BLaER1 (cell line): ENCODE data around the gene TOR2A.

Experiments
- H3K27ac ChIP-seq: shearing (Covaris generic); formaldehyde crosslinking; 2 replicates; pipeline ENCODE4 v1.8.1; 2022
- H3K27me3 ChIP-seq: shearing (Covaris generic); formaldehyde crosslinking; 2 replicates; pipeline ENCODE4 v1.8.1; 2022
- H3K36me3 ChIP-seq: shearing (Covaris generic); formaldehyde crosslinking; 2 replicates; pipeline ENCODE4 v1.8.1; 2022
- H3K4me1 ChIP-seq: shearing (Covaris generic); formaldehyde crosslinking; 2 replicates; pipeline ENCODE4 v1.8.1; 2022
- H3K4me2 ChIP-seq: shearing (Covaris generic); formaldehyde crosslinking; 2 replicates; pipeline ENCODE4 v1.8.1; 2022
- H3K4me3 ChIP-seq: shearing (Covaris generic); formaldehyde crosslinking; 2 replicates; pipeline ENCODE4 v1.8.1; 2022
- H3K9ac ChIP-seq: shearing (Covaris generic); formaldehyde crosslinking; 2 replicates; pipeline ENCODE4 v1.8.1; 2022
- H3K9me3 ChIP-seq: shearing (Covaris generic); formaldehyde crosslinking; 2 replicates; pipeline ENCODE4 v1.8.1; 2022
- H4K20me1 ChIP-seq: shearing (Covaris generic); formaldehyde crosslinking; 2 replicates; pipeline ENCODE4 v1.8.1; 2022
- Cebpa-rat ChIP-seq: shearing (Covaris generic); IDR thresholded peaks from 2 replicates; pipeline ENCODE4 v1.8.1; 2022

Gene TOR2A

GRCh38 chr9:127777368-127777980 is 42.4 kb upstream of the TOR2A start:
- no peaks in the 10 kb centered on the region for H3K27me3 ChIP-seq
- peaks cover 57% of the 10 kb centered on the region for H4K20me1 ChIP-seq
- peaks cover 82% of the 10 kb centered on the region for H3K4me1 ChIP-seq
- TF ChIP-seq Cebpa-rat: no peak
- H3K4me2 ChIP-seq: peak overlapping the region; percentile 88
- peak overlapping the region; percentile 92 for H3K9ac ChIP-seq
- H3K27ac ChIP-seq: peak overlapping the region; percentile 92
- H3K4me3 ChIP-seq: peak overlapping the region; percentile 79
- no peaks in the 10 kb centered on the region for H3K9me3 ChIP-seq
- H3K36me3 ChIP-seq: peaks cover 28% of the 10 kb centered on the region

DNA sequence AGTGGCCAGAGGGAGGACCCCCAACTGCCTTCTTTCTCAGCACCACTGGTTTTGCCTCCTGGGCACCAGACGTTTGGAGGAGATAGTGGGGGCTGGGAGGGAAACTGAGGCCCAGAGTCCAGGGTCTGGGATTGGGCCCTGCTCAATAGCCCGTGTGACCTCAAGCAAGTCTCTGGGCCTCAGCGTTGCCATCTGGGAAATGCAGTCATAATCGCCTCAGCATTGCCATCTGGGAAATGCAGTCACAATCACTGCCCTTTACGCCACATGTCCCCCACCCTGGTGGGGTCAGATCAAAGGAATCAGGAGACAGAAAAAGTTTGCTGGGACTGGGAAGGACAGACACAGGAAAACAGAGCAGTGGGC is 41.8 kb upstream of the TOR2A start:
- peaks cover 33% of the 10 kb centered on the region for H3K36me3 ChIP-seq
- H3K4me2 ChIP-seq: peak overlapping the region; percentile 88
- H3K9me3 ChIP-seq: no peaks in the 10 kb centered on the region
- peak overlapping the region; percentile 92 for H3K27ac ChIP-seq
- H3K4me1 ChIP-seq: peaks cover 82% of the 10 kb centered on the region
- H4K20me1 ChIP-seq: peaks cover 63% of the 10 kb centered on the region
- no peak for TF ChIP-seq Cebpa-rat
- H3K9ac ChIP-seq: peak overlapping the region; percentile 92
- H3K4me3 ChIP-seq: peak overlapping the region; percentile 79
- no peaks in the 10 kb centered on the region for H3K27me3 ChIP-seq

DNA sequence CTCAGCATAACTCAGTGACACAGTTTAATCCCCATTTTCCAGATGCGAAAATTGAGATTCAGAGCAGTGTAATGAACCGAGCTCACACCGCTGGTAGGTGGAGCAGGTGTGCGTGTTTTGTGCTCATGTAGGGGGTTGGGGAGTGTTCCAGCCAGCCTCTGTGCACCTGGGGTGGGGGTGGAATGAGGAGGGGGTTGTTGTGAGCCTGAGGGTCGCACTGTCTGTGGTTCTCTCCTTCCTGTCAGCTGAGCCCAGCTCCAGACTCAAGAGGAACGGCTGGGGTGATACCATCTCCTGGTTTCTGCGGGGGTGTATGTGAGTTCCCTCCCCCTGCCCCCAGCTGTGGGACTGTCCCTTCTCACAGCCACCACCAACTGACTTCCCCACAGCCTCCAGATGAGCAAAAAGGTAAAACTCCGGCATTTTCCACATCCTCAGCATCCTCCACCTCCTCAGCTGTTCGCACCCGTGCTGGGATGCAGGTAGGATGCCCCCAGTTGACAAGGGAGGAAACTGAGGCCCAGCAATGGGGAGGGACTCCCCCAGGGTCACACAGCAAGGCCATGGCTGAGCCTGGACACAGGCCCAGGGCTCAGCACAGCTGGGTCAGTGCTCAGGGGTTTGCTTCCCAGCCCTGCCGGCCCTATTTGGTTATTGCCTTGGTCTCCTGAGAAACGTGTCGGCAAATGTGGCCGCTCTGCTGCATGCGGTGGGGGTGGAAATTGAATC is 41.3 kb upstream of the TOR2A start:
- Histone ChIP-seq H3K4me1 (peaks cover 81% of the 10 kb centered on the region), H3K4me3 (peak overlapping the region; percentile 79), H3K9me3 (no peaks in the 10 kb centered on the region), H3K27ac (peak overlapping the region; percentile 92), H3K27me3 (no peaks in the 10 kb centered on the region), H3K36me3 (peaks cover 37% of the 10 kb centered on the region), H3K4me2 (peak overlapping the region; percentile 88), H3K9ac (peak overlapping the region; percentile 92), H4K20me1 (peaks cover 67% of the 10 kb centered on the region)
- TF ChIP-seq Cebpa-rat: no peak

- H3K4me3 ChIP-seq: no peak overlapping the region
- H4K20me1 ChIP-seq: peaks cover 72% of the 10 kb centered on the region
- H3K9me3 ChIP-seq: no peaks in the 10 kb centered on the region
- H3K9ac ChIP-seq: peak overlapping the region; percentile 34; the same call in 1 of the 2 replicates
- TF ChIP-seq Cebpa-rat: no peak
- no peak overlapping the region for H3K27ac ChIP-seq
- H3K4me2 ChIP-seq: 0 out of 2 replicates have a peak overlapping the region, but pooled peaks have one; percentile 11
- peaks cover 46% of the 10 kb centered on the region for H3K36me3 ChIP-seq
- H3K4me1 ChIP-seq: peaks cover 79% of the 10 kb centered on the region
- H3K27me3 ChIP-seq: no peaks in the 10 kb centered on the region
Observed at GRCh38 chr9:127773981-127774380, 38.9 kb upstream of the TOR2A start.

DNA sequence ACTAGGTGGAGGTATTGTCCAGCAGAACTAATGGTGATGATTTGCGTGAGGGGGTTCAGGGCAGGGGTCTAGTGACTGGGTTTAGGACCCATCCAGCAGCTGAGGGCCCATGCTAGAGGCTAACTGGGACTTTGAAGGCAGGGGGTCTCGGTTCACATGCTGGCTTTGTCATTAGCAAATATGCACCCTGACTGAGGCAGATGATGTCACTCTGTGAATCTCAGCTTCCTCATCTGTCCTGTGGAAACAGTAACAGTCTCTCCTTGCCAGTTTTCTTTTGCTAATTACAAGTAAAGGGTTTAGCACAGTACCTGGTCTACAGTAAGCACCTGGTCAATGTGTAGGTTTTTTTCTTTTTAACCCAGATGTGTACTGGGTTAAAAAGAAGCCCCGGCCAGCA is 38.2 kb upstream of the TOR2A start:
- Histone ChIP-seq H3K36me3 (peaks cover 49% of the 10 kb centered on the region), H3K4me2 (0 out of 2 replicates have a peak overlapping the region, but pooled peaks have one; percentile 11), H4K20me1 (peaks cover 77% of the 10 kb centered on the region), H3K4me1 (peaks cover 79% of the 10 kb centered on the region), H3K4me3 (no peak overlapping the region), H3K27ac (no peak overlapping the region), H3K9ac (peak overlapping the region; percentile 18; the same call in 1 of the 2 replicates), H3K9me3 (no peaks in the 10 kb centered on the region), H3K27me3 (no peaks in the 10 kb centered on the region)
- no peak for TF ChIP-seq Cebpa-rat

DNA sequence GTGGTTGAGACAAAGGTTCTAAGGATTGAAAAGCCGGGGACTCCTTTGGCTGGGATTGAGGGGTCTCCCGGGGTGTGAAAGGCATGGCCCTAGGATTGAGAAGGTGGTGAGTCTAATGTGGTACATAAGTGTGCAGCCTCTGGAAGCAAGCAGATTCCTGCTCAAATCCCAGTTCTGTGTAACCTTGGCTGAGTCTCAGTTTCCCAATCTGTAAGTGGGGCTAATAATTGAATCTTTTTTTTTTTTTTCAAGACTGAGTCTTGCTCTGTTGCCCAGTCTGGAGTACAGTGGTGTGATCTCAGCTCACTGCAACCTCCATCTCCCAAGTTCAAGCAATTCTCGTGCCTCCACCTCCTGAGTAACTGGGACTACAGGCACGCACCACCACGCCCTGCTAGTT is 37.5 kb upstream of the TOR2A start:
- H3K27me3 ChIP-seq: no peaks in the 10 kb centered on the region
- no peaks in the 10 kb centered on the region for H3K9me3 ChIP-seq
- TF ChIP-seq Cebpa-rat: no peak
- peaks cover 56% of the 10 kb centered on the region for H3K36me3 ChIP-seq
- no peak overlapping the region for H3K9ac ChIP-seq
- peak overlapping the region; percentile 6; the same call in 1 of the 2 replicates for H3K4me2 ChIP-seq
- peaks cover 83% of the 10 kb centered on the region for H3K4me1 ChIP-seq
- H3K4me3 ChIP-seq: no peak overlapping the region
- peaks cover 84% of the 10 kb centered on the region for H4K20me1 ChIP-seq
- no peak overlapping the region for H3K27ac ChIP-seq

GRCh38 chr9:127771570-127772189 is 36.6 kb upstream of the TOR2A start:
- no peak overlapping the region; the same call in 1 of the 2 replicates for H3K4me3 ChIP-seq
- no peak overlapping the region for H3K27ac ChIP-seq
- H4K20me1 ChIP-seq: peaks cover 93% of the 10 kb centered on the region
- no peaks in the 10 kb centered on the region for H3K27me3 ChIP-seq
- peaks cover 65% of the 10 kb centered on the region for H3K36me3 ChIP-seq
- H3K4me1 ChIP-seq: peaks cover 92% of the 10 kb centered on the region
- H3K9me3 ChIP-seq: no peaks in the 10 kb centered on the region
- TF ChIP-seq Cebpa-rat: no peak
- H3K9ac ChIP-seq: no peak overlapping the region
- peak overlapping the region; percentile 98 for H3K4me2 ChIP-seq

GRCh38 chr9:127770905-127771569 is 35.9 kb upstream of the TOR2A start:
- Histone ChIP-seq H3K9me3 (no peaks in the 10 kb centered on the region), H3K27me3 (no peaks in the 10 kb centered on the region), H3K36me3 (peaks cover 72% of the 10 kb centered on the region), H3K27ac (peak overlapping the region; percentile 58), H3K4me2 (peak overlapping the region; percentile 98), H3K4me1 (peaks cover 93% of the 10 kb centered on the region), H4K20me1 (peaks cover 98% of the 10 kb centered on the region), H3K4me3 (peak overlapping the region; percentile 68), H3K9ac (peak overlapping the region; percentile 73)
- TF ChIP-seq Cebpa-rat: no peak

DNA sequence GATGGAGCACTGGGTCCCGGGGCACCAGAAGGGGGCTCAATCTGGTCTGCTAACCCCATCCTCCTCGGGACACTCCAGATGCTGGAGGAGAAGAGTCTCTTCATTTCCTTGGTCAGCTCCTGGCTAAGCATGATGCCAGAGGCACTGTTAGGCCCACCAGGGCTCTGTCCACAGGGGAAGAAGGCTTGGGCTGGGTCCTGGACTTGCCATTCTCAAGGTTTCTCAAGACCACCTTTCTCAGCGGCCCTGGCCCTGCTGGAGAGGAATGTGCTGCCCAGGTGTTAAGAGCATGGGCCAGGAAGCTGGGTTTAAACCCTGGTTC is 35.5 kb upstream of the TOR2A start:
- H3K4me1 ChIP-seq: peaks cover 88% of the 10 kb centered on the region
- H3K27ac ChIP-seq: peak overlapping the region; percentile 58
- peak overlapping the region; percentile 68 for H3K4me3 ChIP-seq
- H4K20me1 ChIP-seq: peaks cover 98% of the 10 kb centered on the region
- TF ChIP-seq Cebpa-rat: no peak
- peak overlapping the region; percentile 73 for H3K9ac ChIP-seq
- H3K9me3 ChIP-seq: no peaks in the 10 kb centered on the region
- H3K27me3 ChIP-seq: no peaks in the 10 kb centered on the region
- H3K36me3 ChIP-seq: peaks cover 77% of the 10 kb centered on the region
- peak overlapping the region; percentile 98 for H3K4me2 ChIP-seq
